Measurements from ENCODE around the gene KRT5. TPM values are rescaled to one million over a fixed set of nuclear protein-coding genes. Genes with fewer than 3 reads are reported as not detected.

The KRT5 gene
- total and polyA plus RNA-seq, 2 donors (not counting 3 experiments of a cell fraction or from before 2014, with no cell fraction given), result 0.32 to 0.86 TPM

- Histone ChIP-seq H3K9ac (replicated peaks; ENCODE audit: extremely low read depth, insufficient read depth, low read length) (no peak overlapping the region), H3K4me3 (replicated peaks in 1 of 3; ENCODE audit: insufficient read depth in 1 of 3, low read depth in 1 of 3, low read length in 3 of 3) (no peak overlapping the region), H3K79me2 (ENCODE audit: control insufficient read depth, insufficient read depth, low read length) (no peaks in the 10 kb centered on the region), H3K36me3 (ENCODE audit: control insufficient read depth in 2 of 2, extremely low read depth in 1 of 2, insufficient read depth in 2 of 2, low read length in 2 of 2) (no peaks in the 10 kb centered on the region), H3K4me2 (ENCODE audit: insufficient read depth, low read length) (no peak overlapping the region), H4K20me1 (replicated peaks; ENCODE audit: control insufficient read depth, extremely low read depth, insufficient read depth, low read length) (no peaks in the 10 kb centered on the region), H2AFZ (ENCODE audit: low read depth, low read length) (no peak overlapping the region), H3K4me1 (ENCODE audit: control insufficient read depth, extremely low read depth, insufficient read depth, low read length) (no peaks in the 10 kb centered on the region), H3K27me3 (ENCODE audit: control insufficient read depth in 2 of 2, insufficient read depth in 2 of 2, low read length in 2 of 2) (peaks cover 0 to 5% of the 10 kb centered on the region in 2 experiments), H3K27ac (ENCODE audit: insufficient read depth, low read depth, low read length) (no peak overlapping the region), H3K9me1 (replicated peaks; ENCODE audit: control insufficient read depth, extremely low read depth, insufficient read depth, low read length) (no peaks in the 10 kb centered on the region), H3K9me3 (replicated peaks; ENCODE audit: control insufficient read depth, insufficient read depth, low read length) (no peaks in the 10 kb centered on the region)
- intact Hi-C loops (cut with micrococcal nuclease) (no loop called here), dilution Hi-C loops (cut with MboI; ENCODE audit: extremely low pct_ligation_motif_present, low sequenced_read_pairs) (no loop called here)
- DNase-seq (ENCODE audit: low read depth, low spot score) (no peak), FAIRE-seq (no peak)
- TF ChIP-seq, protein P1, sequence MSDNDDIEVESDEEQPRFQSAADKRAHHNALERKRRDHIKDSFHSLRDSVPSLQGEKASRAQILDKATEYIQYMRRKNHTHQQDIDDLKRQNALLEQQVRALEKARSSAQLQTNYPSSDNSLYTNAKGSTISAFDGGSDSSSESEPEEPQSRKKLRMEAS (IDR thresholded peaks at IDR 0.05; ENCODE audit: insufficient read depth, insufficient read length), result no peak
- TF ChIP-seq CTCF (IDR thresholded peaks at IDR 0.05; ENCODE audit: extremely low read depth in 1 of 2, insufficient read depth in 1 of 2, low read depth in 1 of 2, low read length in 2 of 2) (no peak), GATA2 (IDR thresholded peaks at IDR 0.05; ENCODE audit: insufficient read depth, insufficient read length, low read depth, low read length) (no peak), FOS (IDR thresholded peaks at IDR 0.05; ENCODE audit: borderline replicate concordance, insufficient read depth, low read length) (no peak), MYC (IDR thresholded peaks at IDR 0.05; ENCODE audit: low read depth, low read length) (no peak), POLR2AphosphoS5 (IDR thresholded peaks at IDR 0.05; ENCODE audit: insufficient read depth, low read depth, low read length) (no peak), JUN (IDR thresholded peaks at IDR 0.05; ENCODE audit: borderline replicate concordance, insufficient read depth, insufficient read length, low read depth) (no peak), POLR2A (IDR thresholded peaks at IDR 0.05; ENCODE audit: low read depth, low read length) (no peak), EZH2 (IDR thresholded peaks at IDR 0.05; ENCODE audit: borderline replicate concordance, low read depth, low read length, severe bottlenecking) (no peak)
- POLR2A ChIA-PET, result no interaction called here
- no TSS peak for BruUV-seq (replicated peaks)
- CTCF ChIA-PET, result no interaction called here
These were observed 31.9 kb upstream of the KRT5 start for GRCh38 chr12:52552055-52552454.
